ENCODE results near the gene ERBB2. TPM values are rescaled to one million over a fixed set of nuclear protein-coding genes. Genes with fewer than 3 reads are reported as not detected.

ERBB2 gene
- total RNA-seq, 1 experiment from 2014 or later: 4,830 TPM

DNA sequence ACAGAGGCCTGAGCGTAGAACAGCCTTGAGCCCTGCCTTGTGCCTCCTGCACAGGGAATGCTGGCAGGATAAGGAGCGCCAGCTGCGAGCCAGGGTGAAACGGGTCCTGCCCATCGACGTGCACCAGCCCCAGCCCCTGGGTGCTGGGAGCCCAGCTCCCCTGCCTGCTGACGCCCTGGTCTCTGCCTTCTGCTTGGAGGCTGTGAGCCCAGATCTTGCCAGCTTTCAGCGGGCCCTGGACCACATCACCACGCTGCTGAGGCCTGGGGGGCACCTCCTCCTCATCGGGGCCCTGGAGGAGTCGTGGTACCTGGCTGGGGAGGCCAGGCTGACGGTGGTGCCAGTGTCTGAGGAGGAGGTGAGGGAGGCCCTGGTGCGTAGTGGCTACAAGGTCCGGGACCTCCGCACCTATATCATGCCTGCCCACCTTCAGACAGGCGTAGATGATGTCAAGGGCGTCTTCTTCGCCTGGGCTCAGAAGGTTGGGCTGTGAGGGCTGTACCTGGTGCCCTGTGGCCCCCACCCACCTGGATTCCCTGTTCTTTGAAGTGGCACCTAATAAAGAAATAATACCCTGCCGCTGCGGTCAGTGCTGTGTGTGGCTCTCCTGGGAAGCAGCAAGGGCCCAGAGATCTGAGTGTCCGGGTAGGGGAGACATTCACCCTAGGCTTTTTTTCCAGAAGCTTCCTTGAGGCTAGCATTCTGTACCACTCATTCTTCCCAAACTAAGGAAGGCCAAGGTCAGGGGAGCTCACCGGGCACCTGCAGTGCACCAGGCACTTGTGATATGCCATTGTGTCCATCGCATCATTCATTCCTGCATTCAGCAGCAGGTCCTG lies 29.7 kb upstream of the ERBB2 start:
- DNase-seq: peak; percentile 88
- Mint-ChIP-seq H3K36me3 (ENCODE audit: insufficient read depth, unreplicated experiment) (peaks cover 72% of the 10 kb centered on the region), H3K4me1 (ENCODE audit: low read depth, unreplicated experiment) (peaks cover 65% of the 10 kb centered on the region), H3K27me3 (ENCODE audit: unreplicated experiment) (peaks cover 68% of the 10 kb centered on the region), H3K9me3 (ENCODE audit: low read depth, unreplicated experiment) (no peaks in the 10 kb centered on the region), H3K4me3 (ENCODE audit: low read depth, unreplicated experiment) (no peak overlapping the region), H3K27ac (ENCODE audit: unreplicated experiment) (no peak overlapping the region)
- intact Hi-C loops (cut with micrococcal nuclease; ENCODE audit: unreplicated experiment): no loop called here
- TF ChIP-seq, protein P1, sequence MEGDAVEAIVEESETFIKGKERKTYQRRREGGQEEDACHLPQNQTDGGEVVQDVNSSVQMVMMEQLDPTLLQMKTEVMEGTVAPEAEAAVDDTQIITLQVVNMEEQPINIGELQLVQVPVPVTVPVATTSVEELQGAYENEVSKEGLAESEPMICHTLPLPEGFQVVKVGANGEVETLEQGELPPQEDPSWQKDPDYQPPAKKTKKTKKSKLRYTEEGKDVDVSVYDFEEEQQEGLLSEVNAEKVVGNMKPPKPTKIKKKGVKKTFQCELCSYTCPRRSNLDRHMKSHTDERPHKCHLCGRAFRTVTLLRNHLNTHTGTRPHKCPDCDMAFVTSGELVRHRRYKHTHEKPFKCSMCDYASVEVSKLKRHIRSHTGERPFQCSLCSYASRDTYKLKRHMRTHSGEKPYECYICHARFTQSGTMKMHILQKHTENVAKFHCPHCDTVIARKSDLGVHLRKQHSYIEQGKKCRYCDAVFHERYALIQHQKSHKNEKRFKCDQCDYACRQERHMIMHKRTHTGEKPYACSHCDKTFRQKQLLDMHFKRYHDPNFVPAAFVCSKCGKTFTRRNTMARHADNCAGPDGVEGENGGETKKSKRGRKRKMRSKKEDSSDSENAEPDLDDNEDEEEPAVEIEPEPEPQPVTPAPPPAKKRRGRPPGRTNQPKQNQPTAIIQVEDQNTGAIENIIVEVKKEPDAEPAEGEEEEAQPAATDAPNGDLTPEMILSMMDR (IDR thresholded peaks at IDR 0.05; ENCODE audit: unreplicated experiment): no peak
- BruUV-seq (replicated peaks): no TSS peak
- CTCF ChIA-PET: interaction anchor here (0.5 to 161.2 kb wide), 28 partner anchors 45 to 1418 kb away, joined by 3 to 42089 read pairs (median 14); partner anchors contain the start of genes ERBB2, GRB7, GSDMA and GSDMB

DNA sequence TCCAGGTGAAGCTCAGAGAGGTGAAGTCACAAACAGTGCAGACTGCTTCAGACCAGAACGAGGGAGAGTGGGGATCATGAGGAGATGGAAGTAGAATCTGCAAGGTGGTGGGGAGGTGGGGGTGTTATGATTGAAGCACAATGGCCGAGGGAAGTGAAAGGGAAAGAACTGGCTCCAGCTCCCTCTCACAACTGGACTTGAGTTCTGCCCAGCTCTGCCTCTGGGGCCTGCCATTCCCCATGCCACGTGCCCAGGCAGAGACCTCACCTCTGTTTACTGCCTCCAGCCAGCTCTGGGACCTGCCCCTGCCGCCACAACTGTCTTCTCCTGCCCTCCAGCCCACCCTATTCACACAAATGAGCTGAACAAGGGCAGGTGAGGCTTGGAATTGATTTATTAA lies 29.1 kb upstream of the ERBB2 start:
- no TSS peak for BruUV-seq (replicated peaks)
- Mint-ChIP-seq H3K27ac (ENCODE audit: unreplicated experiment) (no peak overlapping the region), H3K27me3 (ENCODE audit: unreplicated experiment) (peaks cover 62% of the 10 kb centered on the region), H3K4me1 (ENCODE audit: low read depth, unreplicated experiment) (peaks cover 69% of the 10 kb centered on the region), H3K9me3 (ENCODE audit: low read depth, unreplicated experiment) (no peaks in the 10 kb centered on the region), H3K36me3 (ENCODE audit: insufficient read depth, unreplicated experiment) (peaks cover 72% of the 10 kb centered on the region), H3K4me3 (ENCODE audit: low read depth, unreplicated experiment) (no peak overlapping the region)
- CTCF ChIA-PET: interaction anchor here (0.5 to 161.2 kb wide), 30 partner anchors 44 to 1035 kb away, joined by 3 to 42089 read pairs (median 12); partner anchors contain the start of genes ERBB2, GRB7, GSDMA and GSDMB
- TF ChIP-seq, protein P1 (IDR thresholded peaks at IDR 0.05; ENCODE audit: unreplicated experiment): no peak
- peak; percentile 85 for DNase-seq
- intact Hi-C loops (cut with micrococcal nuclease; ENCODE audit: unreplicated experiment): no loop called here

DNA sequence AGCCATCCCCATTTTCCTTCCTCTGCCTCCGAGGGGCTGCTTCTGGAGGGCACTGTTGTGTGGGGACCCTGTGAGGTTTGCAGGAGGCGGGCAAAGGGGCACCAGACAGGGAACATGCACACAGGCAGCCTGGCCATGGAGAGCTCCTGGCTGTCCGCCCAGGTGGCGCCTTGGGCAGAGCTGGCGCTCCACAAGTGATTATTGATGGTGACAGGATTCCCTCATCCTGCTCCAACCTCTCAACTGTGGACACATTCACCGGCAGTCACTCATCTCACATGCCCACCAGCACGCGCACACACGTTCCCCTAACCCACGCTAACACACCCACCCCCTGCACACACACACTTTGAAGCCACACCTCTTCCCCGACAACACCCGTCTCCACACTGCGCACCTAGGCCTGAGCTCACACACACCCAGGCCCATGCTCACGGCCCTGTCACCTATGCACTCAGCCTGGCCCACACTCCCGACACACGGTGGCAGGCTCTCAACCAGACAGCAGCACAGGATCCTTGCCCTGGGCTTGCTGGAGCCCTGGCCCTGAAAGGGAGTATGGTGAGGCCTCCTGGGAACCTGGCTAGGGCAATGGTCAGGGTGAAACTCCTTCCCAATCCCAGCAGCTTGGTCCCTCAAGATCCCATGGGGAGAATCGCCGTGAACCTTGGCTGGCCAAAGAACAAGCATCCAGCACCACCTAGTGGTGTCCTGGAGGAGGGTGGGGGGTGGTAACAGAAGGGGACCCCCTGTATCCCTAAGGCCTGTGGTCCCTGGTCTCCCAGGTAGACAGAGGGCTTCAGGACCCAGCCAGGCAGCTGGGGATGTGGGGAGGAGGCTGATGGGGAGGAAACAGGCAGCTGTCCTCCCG lies 28.0 kb upstream of the ERBB2 start:
- TSS peak; percentile 70 for BruUV-seq (replicated peaks)
- Mint-ChIP-seq H3K4me1 (ENCODE audit: low read depth, unreplicated experiment) (peaks cover 67% of the 10 kb centered on the region), H3K36me3 (ENCODE audit: insufficient read depth, unreplicated experiment) (peaks cover 72% of the 10 kb centered on the region), H3K9me3 (ENCODE audit: low read depth, unreplicated experiment) (no peaks in the 10 kb centered on the region), H3K27ac (ENCODE audit: unreplicated experiment) (peak overlapping the region; percentile 1), H3K4me3 (ENCODE audit: low read depth, unreplicated experiment) (no peak overlapping the region), H3K27me3 (ENCODE audit: unreplicated experiment) (peaks cover 51% of the 10 kb centered on the region)
- DNase-seq: peak; percentile 100
- TF ChIP-seq, protein P1 (IDR thresholded peaks at IDR 0.05; ENCODE audit: unreplicated experiment): no peak
- intact Hi-C loops (cut with micrococcal nuclease; ENCODE audit: unreplicated experiment): loop anchor here (1.0 kb wide), 7 partner anchors 38 to 287 kb away; no protein-coding TSS in a partner anchor
- CTCF ChIA-PET: interaction anchor here (0.5 to 161.2 kb wide), 37 partner anchors 43 to 863 kb away, joined by 3 to 42089 read pairs (median 5); partner anchors contain the start of genes CDK12, ERBB2, GRB7 and GSDMA

Data from Calu3 (cell line).